K562 (cell line): ENCODE results near the gene METAP1D.

Experiments used
- CHD2 ChIP-seq: IDR thresholded peaks from 2 replicates; pipeline ENCODE4 v1.6.1; 2011; ENCODE audit warnings: low read depth, low read length
- MED1 ChIP-seq: sonication (generic); formaldehyde crosslinking; IDR thresholded peaks from 2 replicates; pipeline ENCODE4 v1.8.1; 2023; ENCODE audit warnings: missing genetic modification reagents, borderline replicate concordance
- ZNF408 ChIP-seq: fragments of 250-450 bp; sonication (Bioruptor Pico); IDR thresholded peaks from 2 replicates; pipeline ENCODE4 v1.4.0; 2020; ENCODE audit warnings: low read depth, mild to moderate bottlenecking, moderate library complexity

DNA sequence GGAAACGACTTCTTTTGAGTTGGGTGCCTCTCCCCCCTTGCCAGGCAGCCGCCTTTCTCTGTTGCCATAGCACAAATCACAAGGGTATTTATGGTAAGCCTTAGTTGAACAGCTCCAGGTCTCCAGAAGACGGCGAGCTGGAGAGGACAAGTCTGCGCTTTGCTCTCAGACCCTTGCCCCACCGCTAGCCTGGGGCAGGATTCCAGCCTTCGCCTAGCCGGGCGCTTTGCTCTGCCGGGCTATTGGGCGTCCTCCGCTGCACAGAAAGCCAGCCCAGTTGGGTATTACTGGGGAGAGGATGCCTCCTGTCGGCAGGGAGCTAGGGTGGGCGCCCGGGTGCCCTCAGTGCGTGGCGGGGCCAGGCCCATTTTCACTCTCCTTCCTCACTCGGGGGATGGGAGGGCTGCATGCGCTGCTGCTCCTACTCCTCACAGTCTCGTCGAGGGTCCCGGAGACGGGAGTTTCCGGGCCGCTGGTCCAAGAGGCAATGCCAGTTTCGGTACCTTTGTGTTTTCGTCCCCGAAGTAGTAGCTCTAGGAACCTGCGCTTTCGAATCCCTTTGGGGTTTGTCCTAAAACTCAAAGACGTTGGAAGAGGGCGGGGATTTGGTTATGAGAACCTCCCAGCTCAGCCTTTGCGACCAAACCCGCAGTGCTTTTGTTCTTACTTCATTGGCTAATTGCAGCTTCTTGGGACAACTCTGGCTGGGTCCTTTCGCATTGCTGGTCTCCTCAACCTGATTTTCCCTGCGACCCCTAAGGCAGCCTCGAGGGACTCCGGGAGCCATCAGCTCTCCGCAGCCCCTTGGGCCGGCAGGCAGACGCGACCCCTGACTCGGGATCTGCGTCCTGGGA lies 106.6 kb downstream of the METAP1D start:
- TF ChIP-seq ZNF408 (CRISPR knock-in tag) = no peak
- no peak for TF ChIP-seq CHD2
- no peak for TF ChIP-seq MED1 (CRISPR knock-in tag)
